NOMO-1 (cell line): ENCODE measurements around the gene NT5E.

ENCODE experiments used
- DNase-seq, 2 experiments: peaks; one replicate each; lab custom pipeline; 2025; ENCODE audit not compliant: unreplicated experiment in 2 of 2; lab: John Stamatoyannopoulos, UW

NT5E gene

DNA sequence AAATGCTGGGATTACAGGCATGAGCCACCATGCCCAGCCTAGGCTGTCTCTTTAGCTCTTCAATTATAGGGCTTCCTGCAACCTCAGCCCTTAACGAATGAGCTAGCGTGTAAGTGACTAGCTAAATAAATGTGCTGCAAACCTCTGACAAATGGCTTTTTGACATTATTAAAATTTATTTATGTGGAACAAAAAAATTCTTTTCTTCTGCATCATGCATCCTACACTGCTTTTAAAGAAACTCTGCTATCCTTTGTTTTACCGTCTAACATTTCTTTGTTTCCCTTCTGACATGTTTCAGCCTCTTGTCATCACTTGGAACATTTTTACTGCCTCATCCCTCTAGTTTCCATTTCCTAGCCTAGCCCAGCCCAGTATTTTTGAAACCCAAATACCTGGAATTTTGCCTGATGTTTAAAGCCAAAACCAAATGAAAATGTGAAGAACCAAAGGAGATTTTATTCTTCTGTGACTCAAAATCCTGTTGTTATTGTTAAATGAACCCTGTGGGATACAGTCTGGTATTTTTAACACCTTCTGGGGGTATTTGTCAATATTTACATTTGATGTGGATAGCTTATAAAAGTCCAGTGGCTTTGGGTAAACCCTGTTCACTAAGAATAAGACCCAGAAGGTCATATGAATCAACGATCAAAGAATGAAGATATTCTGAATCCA lies 9.5 kb downstream of the NT5E start:
- no peak for DNase-seq

DNA sequence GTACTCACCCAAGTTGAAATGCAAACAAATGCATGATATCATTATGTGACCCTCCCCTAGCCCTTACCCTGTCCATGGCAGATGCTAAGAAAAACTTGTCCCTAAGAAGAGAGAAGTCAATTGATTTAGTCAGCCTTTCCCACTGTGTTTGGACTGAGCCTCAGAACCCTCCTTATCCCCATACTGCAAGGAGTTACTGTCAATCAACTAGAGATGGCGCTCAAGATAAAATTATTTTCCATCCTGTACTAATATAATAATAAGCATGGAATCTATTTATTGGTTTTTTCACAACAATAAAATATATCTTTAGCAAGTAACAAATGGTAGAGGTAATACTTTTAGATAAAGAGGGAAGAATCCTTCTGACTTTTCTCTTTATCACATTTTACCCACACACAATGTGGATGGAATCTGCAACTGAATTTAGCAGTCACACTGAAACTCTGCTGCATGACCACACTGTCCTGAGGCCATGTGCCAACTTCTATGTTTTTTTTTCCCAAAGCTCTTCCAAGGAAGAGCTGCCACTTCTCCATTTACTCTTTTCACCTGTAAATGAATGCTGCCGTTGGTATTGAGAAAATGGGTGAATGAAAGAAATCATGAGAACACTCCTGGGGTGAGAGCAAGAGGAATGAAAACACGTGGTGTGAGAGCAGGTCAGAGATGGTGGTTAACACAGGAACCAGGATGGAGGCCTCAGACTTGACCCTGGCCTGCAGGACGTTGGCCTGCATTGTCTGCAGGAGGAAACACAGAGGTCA lies 10.5 kb downstream of the NT5E start:
- DNase-seq = no peak

DNA sequence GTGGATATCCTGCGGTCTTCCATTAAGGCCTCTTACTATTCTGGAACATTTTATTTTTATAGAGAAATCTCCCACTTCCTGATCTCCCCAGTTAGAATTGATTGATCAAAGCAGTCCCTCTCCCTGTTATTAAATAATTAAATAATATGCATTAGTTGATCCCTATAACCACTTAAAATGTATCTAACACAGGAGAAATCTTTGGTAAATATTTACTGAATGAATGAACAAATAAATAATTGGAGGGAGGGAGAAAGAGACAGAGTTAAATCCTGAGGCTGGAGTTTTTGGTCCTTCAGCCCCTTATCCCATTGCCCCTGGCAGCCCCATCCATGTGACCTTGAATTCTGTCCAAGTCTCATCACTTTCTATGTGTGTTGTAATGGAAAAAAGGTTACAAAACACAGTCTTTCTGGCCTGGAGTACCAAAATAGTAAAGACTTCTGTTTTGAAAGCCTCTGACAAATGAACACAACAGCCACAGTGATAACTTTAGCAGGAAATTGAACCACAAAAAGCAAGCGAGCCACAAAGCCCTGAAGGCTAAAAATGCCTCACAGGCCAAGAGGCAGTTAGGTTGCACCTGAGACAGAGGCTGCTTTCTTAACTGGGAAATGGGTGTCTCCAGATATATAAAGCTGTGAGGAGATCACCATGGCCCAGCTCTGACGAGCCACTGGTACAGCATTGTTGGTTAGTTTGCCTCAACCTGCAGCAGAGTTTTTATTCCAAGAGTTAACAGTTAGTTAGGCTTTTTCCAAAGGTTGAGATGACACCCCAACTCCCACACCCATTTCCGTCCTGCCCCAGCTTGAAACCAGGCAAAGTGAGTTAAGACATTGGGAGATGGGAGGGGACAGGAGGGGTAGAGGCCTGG lies 11.3 kb downstream of the NT5E start:
- peak; percentile 69 to 82 for DNase-seq

DNA sequence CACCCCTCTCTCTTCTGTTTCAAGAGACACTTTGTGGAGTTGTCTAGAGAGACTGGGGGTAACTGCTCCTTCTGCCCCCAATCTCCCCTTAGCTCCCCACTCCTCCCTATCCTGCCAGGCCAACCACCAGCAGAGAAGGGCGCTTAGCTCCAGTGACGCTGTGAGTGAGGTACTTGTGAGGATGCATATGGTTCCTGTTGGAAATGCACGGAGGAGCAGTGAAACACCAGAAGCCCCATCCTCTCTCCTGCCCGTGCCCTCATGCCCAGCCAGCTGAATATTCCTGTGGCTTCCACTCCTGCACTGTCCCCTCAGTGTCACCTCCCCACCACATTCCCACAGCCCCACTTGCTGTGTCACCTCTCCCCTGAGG lies 11.9 kb downstream of the NT5E start:
- DNase-seq = no peak

DNA sequence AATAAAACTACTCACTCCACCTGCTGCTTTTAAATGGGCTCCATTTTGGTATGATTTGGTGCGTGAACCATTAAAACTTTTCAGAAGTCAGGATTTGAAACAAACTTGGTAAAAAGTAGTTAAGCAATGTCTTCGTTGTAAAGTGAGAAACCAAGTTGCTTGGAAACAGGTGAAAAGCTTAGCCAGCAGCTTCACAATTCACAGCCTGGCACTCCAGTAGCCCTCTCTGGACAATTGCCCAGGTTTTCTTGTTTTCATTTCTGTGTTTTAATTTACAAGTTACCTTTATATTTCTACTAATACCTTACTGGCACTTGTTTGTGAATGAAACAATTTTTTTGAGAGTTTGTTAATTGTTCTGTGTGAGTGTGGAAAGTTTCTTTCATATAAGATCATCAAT lies 12.8 kb downstream of the NT5E start:
- DNase-seq = no peak

DNA sequence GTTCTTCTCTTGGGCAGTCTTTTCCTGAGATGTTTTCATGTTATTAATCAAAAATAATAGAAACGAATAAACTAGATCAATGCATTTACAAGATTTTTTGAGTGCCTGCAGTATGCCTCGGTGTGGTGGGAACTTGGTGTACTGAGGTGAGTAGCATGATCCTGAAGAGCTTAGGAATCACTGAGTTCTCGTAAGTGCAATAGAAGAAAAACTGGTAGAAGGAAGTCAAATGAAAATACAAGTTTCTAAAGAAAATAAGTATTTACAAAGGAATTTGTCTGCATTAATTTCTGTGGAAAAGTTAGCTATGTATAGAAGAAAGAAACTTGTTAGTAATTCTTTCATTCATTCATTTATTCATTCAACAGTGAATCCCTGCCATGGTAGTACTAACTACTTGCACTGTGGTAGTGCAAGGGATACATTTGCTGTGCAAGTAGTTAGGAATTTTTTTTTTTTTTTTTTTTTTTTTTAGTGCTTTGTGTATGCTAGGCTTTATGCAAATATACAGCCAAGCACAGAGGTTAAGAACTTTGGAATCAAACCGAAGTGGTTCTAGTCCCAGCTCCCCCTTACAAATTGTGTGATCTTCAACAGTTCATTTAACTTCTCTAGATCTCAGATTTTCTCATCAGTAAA lies 13.9 kb downstream of the NT5E start:
- DNase-seq = no peak

DNA sequence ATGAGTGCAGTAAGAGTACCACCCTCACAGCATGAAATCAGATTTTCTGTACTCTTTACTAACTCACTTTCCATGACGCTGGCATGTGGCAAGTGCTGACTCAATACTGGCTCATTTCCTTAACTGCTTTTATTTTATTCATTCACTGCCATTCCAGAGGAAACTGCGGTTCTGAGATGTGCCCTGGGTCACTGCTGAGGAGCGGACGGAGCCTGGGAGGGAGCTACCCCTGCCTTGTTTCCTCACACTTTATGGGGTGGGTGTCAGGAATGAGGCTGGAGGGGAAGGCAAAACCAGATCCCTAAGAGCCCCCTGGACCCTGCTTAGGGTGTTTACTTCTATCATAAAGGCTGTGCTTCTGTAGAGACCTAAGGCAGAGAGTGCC lies 14.4 kb downstream of the NT5E start:
- peak; percentile 29 to 76 for DNase-seq

DNA sequence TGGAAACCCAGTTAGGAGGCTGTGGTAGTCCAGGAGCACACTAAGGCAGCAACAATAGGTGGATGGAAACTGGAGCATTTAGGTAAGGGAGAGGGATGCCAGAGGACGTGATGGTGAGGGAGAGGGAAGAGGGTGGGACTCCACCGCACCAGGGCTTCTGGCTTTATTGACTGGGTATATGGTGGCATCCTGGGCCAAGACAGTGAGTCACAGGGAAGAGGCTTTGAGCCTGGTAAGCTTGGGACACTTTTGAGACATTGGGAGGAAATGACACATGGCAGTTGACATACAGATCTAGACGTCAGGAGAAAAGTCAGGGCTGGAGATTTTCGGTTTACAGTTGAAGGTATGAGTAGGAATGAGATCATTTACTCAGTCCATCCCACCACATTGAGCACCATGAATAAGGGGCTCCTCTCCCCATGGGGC lies 14.9 kb downstream of the NT5E start:
- DNase-seq = no peak

DNA sequence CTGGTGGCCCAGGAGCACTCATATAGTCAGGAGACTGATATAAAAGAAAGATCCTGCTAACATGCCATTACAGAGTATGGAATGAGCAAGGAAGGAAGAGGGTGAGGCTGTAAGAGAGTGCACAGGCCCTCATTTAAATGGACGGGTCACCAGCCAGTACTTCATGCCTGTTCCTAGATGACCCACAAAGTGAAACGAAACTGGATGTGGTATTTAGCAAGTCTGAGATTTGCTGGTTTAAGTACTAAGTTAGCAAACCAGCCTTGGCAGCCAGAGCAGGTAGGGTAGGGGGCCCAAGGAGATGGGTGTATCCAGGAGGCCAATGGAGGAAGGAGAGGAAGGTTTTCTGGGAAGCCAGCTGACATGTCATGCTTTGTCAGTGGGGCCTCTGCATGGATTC lies 15.9 kb downstream of the NT5E start:
- DNase-seq = peak in 1 of 2 experiments; percentile 53

DNA sequence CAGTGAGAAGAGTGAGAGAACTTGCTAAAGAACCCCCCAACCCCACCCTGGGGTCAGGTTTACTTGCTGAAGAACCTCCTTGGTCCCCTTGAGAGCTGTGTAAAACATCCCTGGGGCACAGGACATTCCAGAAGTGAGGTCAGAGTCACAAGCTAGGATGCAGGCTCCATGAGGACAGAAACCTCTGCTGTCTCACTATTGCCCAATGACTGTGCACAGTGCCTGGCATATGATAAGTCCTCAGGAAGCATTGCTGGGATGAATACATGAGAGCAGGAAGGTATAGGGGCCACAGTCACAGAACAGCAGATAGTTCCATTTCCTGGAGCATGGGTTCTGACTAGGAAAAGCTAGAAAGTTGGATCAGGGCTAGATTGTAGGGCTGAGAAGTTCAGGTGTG lies 18.4 kb downstream of the NT5E start:
- no peak for DNase-seq

DNA sequence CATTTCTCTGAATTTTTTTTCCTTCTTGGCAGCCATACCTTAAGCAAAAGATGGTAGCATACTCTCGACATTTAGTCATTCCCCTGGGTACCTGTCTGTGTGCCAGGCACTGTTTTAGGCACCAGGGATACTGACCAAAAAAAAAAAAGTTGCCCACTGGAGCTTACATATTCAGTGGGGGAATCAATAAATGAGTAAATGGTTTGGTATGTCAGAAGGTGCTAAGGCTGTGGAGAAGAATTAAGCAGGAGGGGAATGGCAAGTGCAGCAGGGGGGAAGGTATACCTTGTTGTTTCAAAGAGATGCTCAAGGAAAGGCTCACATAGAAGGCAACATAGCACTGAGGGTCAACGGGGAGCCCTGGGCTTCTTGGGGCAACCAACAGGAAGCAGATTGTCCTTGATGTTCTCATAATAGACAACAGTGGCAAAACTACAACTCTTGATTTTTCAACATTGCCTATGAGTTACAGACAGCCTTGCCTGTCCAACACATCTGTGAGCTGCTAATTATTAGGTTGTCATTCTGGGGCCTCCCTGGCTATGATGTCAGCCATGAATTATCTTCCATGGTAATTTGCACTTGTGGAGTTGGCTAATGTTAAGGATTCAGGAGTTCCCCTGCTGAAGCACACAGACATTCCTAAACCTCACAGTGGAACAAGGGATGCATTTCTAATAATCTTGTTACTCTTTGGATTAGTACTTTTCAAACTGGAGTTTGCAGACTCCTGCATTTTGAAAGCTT lies 19.6 kb downstream of the NT5E start:
- DNase-seq = no peak

DNA sequence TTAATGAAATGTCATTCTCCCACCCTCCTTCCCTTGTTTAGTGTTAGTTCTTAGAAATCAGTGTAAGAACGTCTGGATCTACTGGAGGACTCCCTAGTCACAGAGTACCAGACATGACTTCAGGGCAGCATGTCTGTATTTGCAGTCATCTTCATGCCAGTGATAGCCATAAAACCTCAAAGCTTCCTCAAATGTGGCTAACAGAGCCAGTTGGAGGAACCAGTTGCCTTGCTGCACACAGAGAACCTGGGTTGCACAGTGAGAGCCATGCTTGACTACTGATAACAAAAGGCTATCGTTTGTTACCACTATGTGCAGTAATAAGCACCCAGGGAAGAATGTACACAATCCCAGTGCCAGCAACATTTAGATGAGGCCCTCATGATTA lies 20.1 kb downstream of the NT5E start:
- peak; percentile 15 to 70 for DNase-seq

DNA sequence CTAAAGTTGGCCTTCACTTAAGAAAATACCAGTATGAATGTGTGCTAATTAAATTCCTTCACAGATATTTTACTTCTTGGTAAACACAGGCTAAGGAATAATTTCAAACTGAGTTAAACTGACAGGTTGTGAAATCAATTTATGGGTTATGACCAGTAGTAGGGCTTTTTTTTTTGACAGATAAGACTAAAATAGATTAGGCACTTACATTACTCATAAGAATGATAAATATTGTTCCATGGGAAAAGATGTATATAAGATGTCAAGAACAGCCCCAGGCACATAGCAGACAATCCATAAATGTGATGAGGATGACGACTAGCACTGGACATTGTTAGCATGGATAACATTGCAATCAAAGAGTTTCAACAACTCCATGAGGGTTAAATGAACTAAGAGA lies 22.9 kb downstream of the NT5E start:
- no peak for DNase-seq

DNA sequence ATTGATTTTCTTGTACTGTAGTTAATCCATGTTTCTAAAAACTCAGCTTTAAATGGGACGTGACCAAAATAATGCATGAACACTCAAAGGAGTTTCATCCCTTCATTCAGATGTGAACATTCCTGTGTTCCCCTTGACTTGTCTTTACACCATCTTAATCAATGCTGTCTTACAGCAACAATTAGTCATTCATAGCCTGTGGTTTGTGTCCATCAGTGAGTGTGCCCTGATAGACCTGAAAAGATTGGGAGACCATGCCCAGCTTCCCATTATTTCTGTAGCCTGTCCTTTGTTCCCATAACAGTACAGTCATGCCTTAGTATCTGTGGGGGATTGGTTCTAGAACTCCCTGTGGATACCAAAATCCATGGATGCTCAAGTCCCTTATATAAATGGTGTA lies 23.9 kb downstream of the NT5E start:
- DNase-seq = no peak

DNA sequence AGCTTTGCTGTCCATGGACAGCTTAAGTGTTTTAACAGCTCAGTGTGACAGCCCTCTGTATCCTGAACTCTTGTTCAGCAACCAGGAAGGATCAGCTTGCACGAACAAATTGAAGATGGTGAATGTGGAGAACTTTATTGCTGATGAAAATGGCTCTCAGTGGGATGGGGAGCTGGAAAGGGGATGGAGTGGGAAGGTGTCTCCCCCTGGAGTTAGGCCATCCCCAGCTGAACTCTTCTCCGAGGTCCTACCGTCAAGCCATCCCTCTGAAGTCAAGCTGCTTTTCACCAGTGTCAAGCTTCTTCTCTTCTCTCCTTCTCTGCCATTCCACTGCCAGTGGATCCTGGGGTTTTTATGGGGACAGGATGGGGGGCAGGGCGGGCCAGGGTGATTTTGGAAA lies 26.6 kb downstream of the NT5E start:
- no peak for DNase-seq

DNA sequence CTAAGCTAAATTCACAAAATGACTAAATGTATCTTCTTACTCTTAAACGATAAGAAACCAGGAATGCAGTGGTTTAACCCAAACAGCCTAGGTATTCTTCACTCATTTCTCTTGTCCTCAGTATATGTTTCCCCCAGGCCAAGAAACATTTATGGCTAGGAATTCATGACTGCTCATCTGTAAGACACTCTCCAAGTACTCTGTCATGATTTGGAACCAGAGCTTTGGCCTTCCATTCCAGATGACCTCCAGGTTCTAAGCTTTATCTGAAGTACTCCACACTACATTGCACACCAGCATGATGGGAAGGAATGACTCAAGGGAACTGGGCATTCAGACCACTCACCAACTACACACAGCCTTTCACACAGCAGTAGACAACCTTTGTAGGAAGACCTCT lies 29.3 kb downstream of the NT5E start:
- DNase-seq = no peak

DNA sequence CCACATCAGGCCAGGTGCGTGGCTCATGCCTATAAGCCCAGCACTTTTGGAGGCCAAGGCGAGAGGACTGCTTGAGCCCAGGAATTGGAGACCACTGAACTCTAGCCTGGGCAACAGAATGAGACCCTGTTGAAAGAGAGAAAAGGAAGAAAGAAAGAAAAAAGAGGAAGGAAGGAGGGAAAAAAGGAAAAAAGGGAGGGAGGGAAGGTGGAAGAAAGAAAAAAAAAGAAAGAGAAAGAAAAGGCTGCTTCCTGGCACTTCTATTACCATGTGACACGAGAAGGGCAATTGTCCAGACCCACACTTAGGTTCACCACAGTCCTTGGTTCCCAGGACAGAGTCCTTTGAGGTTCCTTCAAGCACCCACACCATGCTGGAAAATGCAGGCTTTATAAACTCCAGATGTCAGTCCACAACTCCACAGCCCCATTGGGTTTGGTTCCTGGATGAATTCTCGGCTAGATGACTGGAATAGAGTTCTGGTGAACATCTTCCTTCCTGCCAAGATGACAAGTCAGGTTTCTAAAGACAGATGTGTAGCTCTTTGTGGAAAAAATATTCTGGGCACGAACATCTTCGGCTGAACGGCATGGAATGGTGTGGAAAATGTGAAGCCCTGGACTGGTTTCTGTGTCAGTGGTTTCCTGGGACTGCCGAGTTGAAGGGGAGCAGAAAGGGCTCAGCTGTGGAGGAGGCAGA lies 32.5 kb downstream of the NT5E start:
- DNase-seq = no peak

DNA sequence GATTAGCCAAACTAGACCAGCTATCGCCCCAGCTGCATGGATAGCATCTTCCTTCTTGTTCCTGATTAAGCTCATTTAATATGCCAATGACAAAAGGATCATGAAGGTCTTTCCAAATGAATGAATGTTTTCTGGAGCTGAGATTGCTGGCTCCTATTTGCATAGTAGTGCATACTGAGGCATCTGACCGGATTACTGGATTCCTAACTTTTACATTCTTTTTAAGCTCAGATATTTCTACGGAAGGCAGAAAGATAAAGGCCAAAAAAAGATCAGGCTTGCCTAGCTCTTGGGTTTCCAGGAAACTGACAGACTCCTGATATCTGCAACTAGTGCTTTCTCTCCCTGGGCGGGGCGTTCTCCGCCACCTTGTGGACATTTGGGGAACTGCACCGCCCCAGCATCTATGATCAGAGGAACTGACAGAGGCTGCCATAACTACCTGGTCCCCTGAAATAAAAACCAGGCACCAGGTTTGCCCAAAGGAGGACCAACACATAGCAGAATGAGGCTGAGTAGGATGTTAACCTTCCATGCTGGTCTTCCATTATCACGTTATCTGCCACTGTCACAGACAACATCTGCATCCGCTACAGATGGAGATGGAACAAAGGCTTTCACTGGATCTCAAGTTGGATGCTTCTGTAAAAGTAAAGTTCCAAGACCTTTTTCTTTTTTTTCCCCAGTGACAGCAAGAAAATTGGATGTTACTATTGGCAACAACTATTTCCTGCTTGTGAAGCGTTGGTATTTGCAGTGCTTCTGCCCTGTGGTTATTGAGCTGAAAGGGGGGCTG lies 33.2 kb downstream of the NT5E start:
- DNase-seq = peak; percentile 38 to 54

DNA sequence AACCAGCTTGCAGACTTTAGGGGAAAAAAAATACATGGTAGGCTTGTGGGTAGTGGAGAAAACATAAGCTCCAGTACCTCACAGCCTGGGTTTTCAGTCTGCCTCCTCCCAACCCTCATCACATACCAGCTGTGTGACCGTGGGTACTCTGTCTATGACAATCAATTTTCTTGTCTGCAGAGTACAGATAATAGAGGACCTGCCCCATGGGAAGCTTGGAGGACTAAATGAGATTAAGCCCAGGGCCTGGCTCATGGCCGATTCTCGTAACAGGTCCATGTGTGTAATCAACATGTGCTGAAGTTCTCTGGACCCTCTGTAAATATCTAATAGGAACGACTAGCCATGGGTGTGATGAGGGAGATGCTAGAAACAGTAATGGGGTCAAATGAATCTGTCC lies 34.0 kb downstream of the NT5E start:
- no peak for DNase-seq
